BJ (cell line): Measurements from ENCODE around the gene CBL. TPM values are rescaled to one million over a fixed set of nuclear protein-coding genes. Genes with fewer than 3 reads are reported as not detected.

Experiments used
- CTCF ChIA-PET: fragments of 350-600 bp; formaldehyde crosslinking; extraction: SDS; loops from one replicate; lab custom pipeline; 2021; ENCODE audit warnings: antibody characterized with exemption, inconsistent platforms; lab: Yijun Ruan, JAX
- POLR2A ChIA-PET: fragments of 300-600 bp; sonication (Branson Sonifier 250); formaldehyde crosslinking; extraction: SDS; loops from one replicate; lab custom pipeline; 2021; ENCODE audit warnings: antibody characterized with exemption; lab: Charles Lee
- DNase-seq: peaks from one replicate; pipeline ENCODE4 v3.0.0-alpha.2; 2011; ENCODE audit warnings: low read depth
- H3K27me3 ChIP-seq: 2 replicates; pipeline ENCODE4 v1.6.0; 2011; ENCODE audit warnings: low read length; ENCODE audit not compliant: control insufficient read depth, insufficient read depth
- H3K36me3 ChIP-seq: 2 replicates; pipeline ENCODE4 v1.5.1; 2011; ENCODE audit warnings: low read length; ENCODE audit not compliant: control insufficient read depth, insufficient read depth
- H3K4me3 ChIP-seq: 2 replicates; pipeline ENCODE4 v1.5.1; 2011; ENCODE audit warnings: low read depth, mild to moderate bottlenecking, control low read depth, low read length
- polyA plus RNA-seq: library from polyadenylated mRNA; depleted of rRNA; stranded (reverse); fragments of >200 nt; gene quantifications from 2 replicates; pipeline ENCODE4 v1.2.3, GENCODE V29; 2011
- TF ChIP-seq, protein P1 (sequence below): IDR thresholded peaks from 2 replicates; pipeline ENCODE4 v1.5.1; 2011; ENCODE audit warnings: low read depth, mild to moderate bottlenecking, control low read depth, inconsistent platforms, low read length, moderate library complexity; ENCODE audit not compliant: insufficient read depth

Gene CBL
- polyA plus RNA-seq, 1 experiment: 9.3 TPM

GRCh38 chr11:119330237-119330636 is 124.1 kb downstream of the CBL start:
- POLR2A ChIA-PET: no interaction called here
- TF ChIP-seq, protein P1, sequence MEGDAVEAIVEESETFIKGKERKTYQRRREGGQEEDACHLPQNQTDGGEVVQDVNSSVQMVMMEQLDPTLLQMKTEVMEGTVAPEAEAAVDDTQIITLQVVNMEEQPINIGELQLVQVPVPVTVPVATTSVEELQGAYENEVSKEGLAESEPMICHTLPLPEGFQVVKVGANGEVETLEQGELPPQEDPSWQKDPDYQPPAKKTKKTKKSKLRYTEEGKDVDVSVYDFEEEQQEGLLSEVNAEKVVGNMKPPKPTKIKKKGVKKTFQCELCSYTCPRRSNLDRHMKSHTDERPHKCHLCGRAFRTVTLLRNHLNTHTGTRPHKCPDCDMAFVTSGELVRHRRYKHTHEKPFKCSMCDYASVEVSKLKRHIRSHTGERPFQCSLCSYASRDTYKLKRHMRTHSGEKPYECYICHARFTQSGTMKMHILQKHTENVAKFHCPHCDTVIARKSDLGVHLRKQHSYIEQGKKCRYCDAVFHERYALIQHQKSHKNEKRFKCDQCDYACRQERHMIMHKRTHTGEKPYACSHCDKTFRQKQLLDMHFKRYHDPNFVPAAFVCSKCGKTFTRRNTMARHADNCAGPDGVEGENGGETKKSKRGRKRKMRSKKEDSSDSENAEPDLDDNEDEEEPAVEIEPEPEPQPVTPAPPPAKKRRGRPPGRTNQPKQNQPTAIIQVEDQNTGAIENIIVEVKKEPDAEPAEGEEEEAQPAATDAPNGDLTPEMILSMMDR: no peak
- CTCF ChIA-PET: interaction anchor here (1.1 kb wide), 1 partner anchor 9 kb away, joined by 3 read pairs; no protein-coding TSS in a partner anchor
- H3K36me3 ChIP-seq: no peaks in the 10 kb centered on the region
- H3K27me3 ChIP-seq: no peaks in the 10 kb centered on the region
- H3K4me3 ChIP-seq: no peak overlapping the region
- no peak for DNase-seq

GRCh38 chr11:119332111-119332765 is 126.1 kb downstream of the CBL start:
- H3K36me3 ChIP-seq: no peaks in the 10 kb centered on the region; the same call in 1 of the 2 replicates
- TF ChIP-seq, protein P1: no peak
- POLR2A ChIA-PET: no interaction called here
- DNase-seq: no peak
- CTCF ChIA-PET: interaction anchor here (1.0 to 3.7 kb wide), 2 partner anchors 10 to 24 kb away, joined by 4 to 37 read pairs; no protein-coding TSS in a partner anchor
- no peak overlapping the region for H3K4me3 ChIP-seq
- no peaks in the 10 kb centered on the region for H3K27me3 ChIP-seq

- Histone ChIP-seq H3K36me3 (no peaks in the 10 kb centered on the region; the same call in 1 of the 2 replicates), H3K4me3 (peak within 1 kb of the TSS; percentile 78), H3K27me3 (no peaks in the 10 kb centered on the region)
- TF ChIP-seq, protein P1: no peak
- POLR2A ChIA-PET: no interaction called here
- CTCF ChIA-PET: interaction anchor here (1.3 to 3.7 kb wide), 3 partner anchors 12 to 141 kb away, joined by 4 to 37 read pairs (median 4); no protein-coding TSS in a partner anchor
- peak; percentile 86 for DNase-seq
Observed at GRCh38 chr11:119334174-119334930, 128.2 kb downstream of the CBL start, which contains the start of gene RNF26. RNF26 (plus strand) TSS chr11:119334527; CDS start chr11:119335123, 596 bp downstream.

DNA sequence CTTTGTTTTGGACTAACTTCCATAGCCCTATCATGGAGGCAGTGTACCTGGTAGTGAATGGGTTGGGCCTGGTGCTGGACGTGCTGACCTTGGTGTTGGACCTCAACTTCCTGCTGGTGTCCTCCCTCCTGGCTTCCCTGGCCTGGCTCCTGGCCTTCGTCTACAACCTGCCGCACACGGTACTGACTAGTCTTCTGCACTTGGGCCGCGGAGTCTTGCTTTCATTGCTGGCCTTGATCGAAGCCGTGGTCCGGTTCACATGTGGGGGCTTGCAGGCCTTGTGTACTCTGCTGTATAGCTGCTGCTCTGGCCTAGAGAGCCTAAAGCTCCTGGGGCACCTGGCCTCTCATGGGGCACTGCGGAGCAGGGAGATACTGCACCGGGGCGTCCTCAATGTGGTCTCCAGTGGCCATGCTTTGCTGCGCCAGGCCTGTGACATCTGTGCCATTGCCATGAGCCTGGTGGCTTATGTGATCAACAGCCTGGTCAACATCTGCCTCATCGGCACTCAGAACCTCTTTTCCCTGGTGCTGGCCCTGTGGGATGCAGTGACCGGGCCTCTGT is 129.0 kb downstream of the CBL start:
- TF ChIP-seq, protein P1: no peak
- ChIA-PET CTCF (interaction anchor here (0.7 to 7.3 kb wide), 3 partner anchors 11 to 140 kb away, joined by 3 to 146 read pairs (median 37); no protein-coding TSS in a partner anchor), POLR2A (no interaction called here)
- Histone ChIP-seq H3K36me3 (no peaks in the 10 kb centered on the region; the same call in 1 of the 2 replicates), H3K4me3 (peak overlapping the region; percentile 78), H3K27me3 (no peaks in the 10 kb centered on the region)
- DNase-seq: no peak
